ENCODE results near the gene ZNF284. TPM values are rescaled to one million over a fixed set of nuclear protein-coding genes. Genes with fewer than 3 reads are reported as not detected.

ZNF284 gene
- total and polyA plus RNA-seq, 4 donors, result 1.0 to 3.7 (median 2.4) TPM

- ATAC-seq (ENCODE audit: low FRiP score) (no peak), DNase-seq (no peak)
- 65 to 66% methylated on average over 4 of the region's 4 CpGs for WGBS, 2 donors
- Histone ChIP-seq H3K27ac (ENCODE audit: low read depth in 1 of 2, low read length in 2 of 2) (no peak overlapping the region), H3K36me3 (ENCODE audit: control insufficient read depth in 1 of 2, insufficient read depth in 2 of 2, low read length in 1 of 2) (no peaks in the 10 kb centered on the region), H3K4me1 (ENCODE audit: control insufficient read depth in 1 of 2, insufficient read depth in 2 of 2, low read length in 2 of 2) (no peaks in the 10 kb centered on the region), H3K9me3 (ENCODE audit: control insufficient read depth, low read length) (no peaks in the 10 kb centered on the region), H3K4me3 (ENCODE audit: low read length in 2 of 2) (no peak overlapping the region), H3K27me3 (ENCODE audit: control insufficient read depth in 1 of 2, insufficient read depth in 2 of 2, low read length in 1 of 2) (no peaks in the 10 kb centered on the region)
- intact Hi-C loops (cut with DNase I), result no loop called here
Observed at GRCh38 chr19:44092108-44092507, 20.1 kb downstream of the ZNF284 start.

GRCh38 chr19:44093931-44094765 lies 22.2 kb downstream of the ZNF284 start, which contains the start of gene ZNF224:
ZNF224 (plus strand) TSS chr19:44094361; CDS start chr19:44097874, 3,513 bp downstream.
- H3K27ac ChIP-seq (ENCODE audit: low read depth in 1 of 2, low read length in 2 of 2), result peak within 1 kb of the TSS in 1 of 2 donors; percentile 58
- no peaks in the 10 kb centered on the region for H3K9me3 ChIP-seq (ENCODE audit: control insufficient read depth, low read length)
- no peaks in the 10 kb centered on the region for H3K27me3 ChIP-seq (ENCODE audit: control insufficient read depth in 1 of 2, insufficient read depth in 2 of 2, low read length in 1 of 2)
- peak within 1 kb of the TSS; percentile 54 to 85 for H3K4me3 ChIP-seq (ENCODE audit: low read length in 2 of 2)
- 0% methylated on average over 50 of the region's 50 CpGs for WGBS, 2 donors
- ATAC-seq (ENCODE audit: low FRiP score) (peak; percentile 99), DNase-seq (peak; percentile 95 to 96)
- peaks cover 2% of the 10 kb centered on the region in 2 donors for H3K36me3 ChIP-seq (ENCODE audit: control insufficient read depth in 1 of 2, insufficient read depth in 2 of 2, low read length in 1 of 2)
- intact Hi-C loops (cut with DNase I), result loop anchor here in 1 of 2 donors (2.0 kb wide), 1 partner anchor 19 kb away; the partner anchor contains the start of gene ZNF225
- no peaks in the 10 kb centered on the region for H3K4me1 ChIP-seq (ENCODE audit: control insufficient read depth in 1 of 2, insufficient read depth in 2 of 2, low read length in 2 of 2)

- Histone ChIP-seq H3K27ac (ENCODE audit: low read depth in 1 of 2, low read length in 2 of 2) (no peak overlapping the region), H3K4me1 (ENCODE audit: control insufficient read depth in 1 of 2, insufficient read depth in 2 of 2, low read length in 2 of 2) (no peaks in the 10 kb centered on the region), H3K9me3 (ENCODE audit: control insufficient read depth, low read length) (peaks cover 20% of the 10 kb centered on the region), H3K36me3 (ENCODE audit: control insufficient read depth in 1 of 2, insufficient read depth in 2 of 2, low read length in 1 of 2) (peaks cover 12 to 14% of the 10 kb centered on the region in 2 donors), H3K27me3 (ENCODE audit: control insufficient read depth in 1 of 2, insufficient read depth in 2 of 2, low read length in 1 of 2) (no peaks in the 10 kb centered on the region), H3K4me3 (ENCODE audit: low read length in 2 of 2) (no peak overlapping the region)
- intact Hi-C loops (cut with DNase I), result no loop called here
- no peak for DNase-seq
- no peak for ATAC-seq (ENCODE audit: low FRiP score)
- WGBS, 2 donors, result 94 to 98% methylated on average over 3 of the region's 3 CpGs
Observed at GRCh38 chr19:44107751-44108150, 35.8 kb downstream of the ZNF284 start.

GRCh38 chr19:44109458-44109857 lies 37.5 kb downstream of the ZNF284 start:
- H3K9me3 ChIP-seq (ENCODE audit: control insufficient read depth, low read length), result peaks cover 19% of the 10 kb centered on the region
- H3K4me1 ChIP-seq (ENCODE audit: control insufficient read depth in 1 of 2, insufficient read depth in 2 of 2, low read length in 2 of 2), result no peaks in the 10 kb centered on the region
- peaks cover 9 to 12% of the 10 kb centered on the region in 2 donors for H3K36me3 ChIP-seq (ENCODE audit: control insufficient read depth in 1 of 2, insufficient read depth in 2 of 2, low read length in 1 of 2)
- H3K4me3 ChIP-seq (ENCODE audit: low read length in 2 of 2), result no peak overlapping the region
- ATAC-seq (ENCODE audit: low FRiP score) (no peak), DNase-seq (no peak)
- no peaks in the 10 kb centered on the region for H3K27me3 ChIP-seq (ENCODE audit: control insufficient read depth in 1 of 2, insufficient read depth in 2 of 2, low read length in 1 of 2)
- no peak overlapping the region for H3K27ac ChIP-seq (ENCODE audit: low read depth in 1 of 2, low read length in 2 of 2)
- intact Hi-C loops (cut with DNase I), result no loop called here

- Histone ChIP-seq H3K4me3 (ENCODE audit: low read length in 2 of 2) (peak overlapping the region; percentile 84 to 97), H3K27me3 (ENCODE audit: control insufficient read depth in 1 of 2, insufficient read depth in 2 of 2, low read length in 1 of 2) (no peaks in the 10 kb centered on the region), H3K9me3 (ENCODE audit: control insufficient read depth, low read length) (peaks cover 13% of the 10 kb centered on the region), H3K27ac (ENCODE audit: low read depth in 1 of 2, low read length in 2 of 2) (no peak overlapping the region), H3K4me1 (ENCODE audit: control insufficient read depth in 1 of 2, insufficient read depth in 2 of 2, low read length in 2 of 2) (no peaks in the 10 kb centered on the region), H3K36me3 (ENCODE audit: control insufficient read depth in 1 of 2, insufficient read depth in 2 of 2, low read length in 1 of 2) (peaks cover under 1 to 6% of the 10 kb centered on the region in 2 donors)
- DNase-seq, result no peak
- intact Hi-C loops (cut with DNase I), result loop anchor here (2.0 to 10.0 kb wide), 4 partner anchors 17 to 110 kb away; partner anchors contain the start of genes ZNF226 (in 2 of the 2), ZNF224 (in 1 of the 2) and ZNF230 (in 1 of the 2)
- WGBS, 2 donors, result 11 to 13% methylated on average over 17 of the region's 17 CpGs
- no peak for ATAC-seq (ENCODE audit: low FRiP score)
Observed at GRCh38 chr19:44111910-44112463, 40.0 kb downstream of the ZNF284 start.

GRCh38 chr19:44112802-44113137 lies 40.8 kb downstream of the ZNF284 start:
- no peaks in the 10 kb centered on the region for H3K27me3 ChIP-seq (ENCODE audit: control insufficient read depth in 1 of 2, insufficient read depth in 2 of 2, low read length in 1 of 2)
- H3K9me3 ChIP-seq (ENCODE audit: control insufficient read depth, low read length), result peaks cover 7% of the 10 kb centered on the region
- H3K4me1 ChIP-seq (ENCODE audit: control insufficient read depth in 1 of 2, insufficient read depth in 2 of 2, low read length in 2 of 2), result no peaks in the 10 kb centered on the region
- H3K4me3 ChIP-seq (ENCODE audit: low read length in 2 of 2), result peak overlapping the region; percentile 84 to 97
- DNase-seq (no peak), ATAC-seq (ENCODE audit: low FRiP score) (peak; percentile 13)
- peaks cover 0 to 2% of the 10 kb centered on the region in 2 donors for H3K36me3 ChIP-seq (ENCODE audit: control insufficient read depth in 1 of 2, insufficient read depth in 2 of 2, low read length in 1 of 2)
- WGBS, 2 donors, result 0 to 1% methylated on average over 11 of the region's 11 CpGs
- intact Hi-C loops (cut with DNase I), result loop anchor here (2.0 to 10.0 kb wide), 4 partner anchors 18 to 110 kb away; partner anchors contain the start of genes ZNF226 (in 2 of the 2), ZNF224 (in 1 of the 2) and ZNF230 (in 1 of the 2)
- H3K27ac ChIP-seq (ENCODE audit: low read depth in 1 of 2, low read length in 2 of 2), result peak overlapping the region in 1 of 2 donors; percentile 88

GRCh38 chr19:44113138-44113783 lies 41.3 kb downstream of the ZNF284 start, which contains the start of gene ZNF225:
ZNF225 (plus strand) TSS chr19:44113399; CDS start chr19:44115828, 2,429 bp downstream.
- Histone ChIP-seq H3K36me3 (ENCODE audit: control insufficient read depth in 1 of 2, insufficient read depth in 2 of 2, low read length in 1 of 2) (peaks cover 0 to 3% of the 10 kb centered on the region in 2 donors), H3K27ac (ENCODE audit: low read depth in 1 of 2, low read length in 2 of 2) (peak within 1 kb of the TSS in 1 of 2 donors; percentile 88), H3K27me3 (ENCODE audit: control insufficient read depth in 1 of 2, insufficient read depth in 2 of 2, low read length in 1 of 2) (no peaks in the 10 kb centered on the region), H3K9me3 (ENCODE audit: control insufficient read depth, low read length) (peaks cover 2% of the 10 kb centered on the region), H3K4me1 (ENCODE audit: control insufficient read depth in 1 of 2, insufficient read depth in 2 of 2, low read length in 2 of 2) (no peaks in the 10 kb centered on the region), H3K4me3 (ENCODE audit: low read length in 2 of 2) (peak within 1 kb of the TSS; percentile 84 to 97)
- peak; percentile 95 to 97 for DNase-seq
- ATAC-seq (ENCODE audit: low FRiP score), result peak; percentile 99
- intact Hi-C loops (cut with DNase I), result loop anchor here (2.0 to 10.0 kb wide), 4 partner anchors 18 to 111 kb away; partner anchors contain the start of genes ZNF226 (in 2 of the 2), ZNF224 (in 1 of the 2) and ZNF230 (in 1 of the 2)
- 0% methylated on average over 44 of the region's 44 CpGs for WGBS, 2 donors

- Histone ChIP-seq H3K4me1 (ENCODE audit: control insufficient read depth in 1 of 2, insufficient read depth in 2 of 2, low read length in 2 of 2) (no peaks in the 10 kb centered on the region), H3K27ac (ENCODE audit: low read depth in 1 of 2, low read length in 2 of 2) (peak overlapping the region in 1 of 2 donors; percentile 43), H3K27me3 (ENCODE audit: control insufficient read depth in 1 of 2, insufficient read depth in 2 of 2, low read length in 1 of 2) (no peaks in the 10 kb centered on the region), H3K4me3 (ENCODE audit: low read length in 2 of 2) (peak overlapping the region; percentile 38 to 45), H3K9me3 (ENCODE audit: control insufficient read depth, low read length) (peaks cover 1% of the 10 kb centered on the region), H3K36me3 (ENCODE audit: control insufficient read depth in 1 of 2, insufficient read depth in 2 of 2, low read length in 1 of 2) (peaks cover 0 to 4% of the 10 kb centered on the region in 2 donors)
- intact Hi-C loops (cut with DNase I), result loop anchor here (2.0 to 10.0 kb wide), 4 partner anchors 19 to 112 kb away; partner anchors contain the start of genes ZNF226 (in 2 of the 2), ZNF224 (in 1 of the 2) and ZNF230 (in 1 of the 2)
- ATAC-seq (ENCODE audit: low FRiP score), result no peak
- 2 to 3% methylated on average over 17 to 18 of the region's 18 CpGs for WGBS, 2 donors
- peak in 1 of 2 donors; percentile 50 for DNase-seq
Observed at GRCh38 chr19:44113784-44114390, 41.9 kb downstream of the ZNF284 start.
